VCaP (cell line): ENCODE results near the gene ADGRF5.
A peak's percentile ranks its signal among the peaks of the same experiment; 100 is the strongest.

Experiments
- H3K27ac ChIP-seq: fragments of 450-650 bp; 2 replicates; pipeline ENCODE4 v1.5.1; 2017
- TF ChIP-seq, protein P1 (sequence below): fragments of 450-650 bp; conservative IDR thresholded peaks from 2 replicates; pipeline ENCODE4 v1.5.1; 2017; ENCODE audit warnings: mild to moderate bottlenecking, moderate library complexity

Gene ADGRF5

DNA sequence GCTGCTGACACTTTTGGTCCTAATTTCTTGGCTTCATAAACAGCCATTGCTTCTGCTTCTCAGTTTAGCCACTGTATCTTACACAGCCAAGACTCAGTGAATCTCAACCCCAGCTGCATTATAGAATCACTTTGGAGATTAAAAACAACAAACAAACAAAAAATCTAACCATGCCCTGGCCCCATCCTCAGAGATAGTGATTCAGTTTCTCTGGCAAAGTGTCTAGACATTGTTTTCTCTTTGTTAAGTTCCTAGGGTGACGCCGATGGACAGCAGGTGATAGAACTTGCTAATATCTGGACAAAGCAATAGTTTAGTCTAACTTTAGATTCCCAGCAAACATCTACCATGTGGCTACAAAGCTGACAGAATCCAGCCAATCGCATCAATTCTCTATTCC, 2.9 kb downstream of the ADGRF5 start:
- no peak overlapping the region for H3K27ac ChIP-seq
- TF ChIP-seq, protein P1, sequence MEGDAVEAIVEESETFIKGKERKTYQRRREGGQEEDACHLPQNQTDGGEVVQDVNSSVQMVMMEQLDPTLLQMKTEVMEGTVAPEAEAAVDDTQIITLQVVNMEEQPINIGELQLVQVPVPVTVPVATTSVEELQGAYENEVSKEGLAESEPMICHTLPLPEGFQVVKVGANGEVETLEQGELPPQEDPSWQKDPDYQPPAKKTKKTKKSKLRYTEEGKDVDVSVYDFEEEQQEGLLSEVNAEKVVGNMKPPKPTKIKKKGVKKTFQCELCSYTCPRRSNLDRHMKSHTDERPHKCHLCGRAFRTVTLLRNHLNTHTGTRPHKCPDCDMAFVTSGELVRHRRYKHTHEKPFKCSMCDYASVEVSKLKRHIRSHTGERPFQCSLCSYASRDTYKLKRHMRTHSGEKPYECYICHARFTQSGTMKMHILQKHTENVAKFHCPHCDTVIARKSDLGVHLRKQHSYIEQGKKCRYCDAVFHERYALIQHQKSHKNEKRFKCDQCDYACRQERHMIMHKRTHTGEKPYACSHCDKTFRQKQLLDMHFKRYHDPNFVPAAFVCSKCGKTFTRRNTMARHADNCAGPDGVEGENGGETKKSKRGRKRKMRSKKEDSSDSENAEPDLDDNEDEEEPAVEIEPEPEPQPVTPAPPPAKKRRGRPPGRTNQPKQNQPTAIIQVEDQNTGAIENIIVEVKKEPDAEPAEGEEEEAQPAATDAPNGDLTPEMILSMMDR: no peak

DNA sequence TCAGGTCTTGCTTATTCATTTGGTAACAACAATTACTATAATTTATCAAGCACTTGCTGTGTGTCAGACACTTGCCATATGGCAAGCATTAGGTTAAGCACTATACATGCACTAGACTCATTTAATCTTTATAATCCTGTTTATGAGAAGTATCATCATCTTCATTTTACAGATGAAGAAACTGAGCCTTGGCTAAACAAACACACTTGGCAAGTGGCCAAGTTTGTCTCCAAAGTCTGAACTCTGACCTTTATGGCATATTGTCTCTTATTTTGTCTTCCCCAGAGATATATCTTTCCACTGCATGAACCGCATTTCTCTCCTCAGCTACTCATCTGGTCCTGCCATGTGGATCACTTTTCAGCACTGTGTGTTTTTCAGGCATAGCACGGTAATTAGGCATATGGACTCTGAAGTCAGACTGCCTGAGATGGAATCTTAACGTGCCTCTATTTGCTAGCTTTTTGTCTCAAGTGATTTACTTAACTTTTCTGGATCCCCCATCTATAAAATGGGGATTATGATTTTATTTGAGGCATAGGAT, 4.7 kb downstream of the ADGRF5 start:
- TF ChIP-seq, protein P1: no peak
- H3K27ac ChIP-seq: no peak overlapping the region

DNA sequence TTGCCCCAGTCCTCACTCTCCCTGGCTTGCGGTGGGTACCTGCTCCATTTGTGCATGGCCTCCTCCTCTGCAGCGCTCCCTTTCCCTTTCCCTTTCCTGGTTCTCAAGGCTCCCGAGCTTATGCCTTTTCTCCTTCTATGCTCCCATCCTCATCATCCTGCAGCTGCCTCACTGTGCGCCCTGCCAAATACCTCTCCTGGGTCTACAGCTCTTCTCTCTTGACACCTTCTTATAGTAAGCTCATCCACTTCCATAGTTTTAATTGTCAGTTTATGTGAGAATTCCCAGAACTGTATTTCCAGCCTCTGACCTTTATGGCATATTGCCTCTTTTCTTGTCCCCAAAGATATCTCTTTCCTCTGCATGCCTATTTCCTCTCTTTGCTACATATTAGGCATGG, 5.9 kb downstream of the ADGRF5 start:
- no peak overlapping the region for H3K27ac ChIP-seq
- TF ChIP-seq, protein P1: no peak

DNA sequence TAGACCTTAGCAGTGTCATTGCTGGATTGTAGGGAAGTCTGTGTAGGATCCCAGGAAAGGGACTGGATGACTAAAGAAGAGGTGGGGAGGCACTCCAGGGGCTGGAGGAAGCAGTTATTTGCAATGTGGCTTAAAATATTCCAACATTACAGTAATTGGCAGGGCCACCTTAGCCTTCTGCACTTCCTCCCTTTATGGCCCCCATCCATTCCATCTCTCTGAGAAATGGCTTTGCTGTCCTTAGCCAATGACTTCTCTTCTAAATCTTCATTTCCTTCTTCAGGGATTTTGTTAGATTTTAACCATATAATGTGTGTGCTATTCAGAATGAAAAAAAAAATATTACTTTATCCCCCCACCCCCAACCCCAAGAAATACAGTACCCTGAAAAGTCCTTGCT, 6.4 kb downstream of the ADGRF5 start:
- TF ChIP-seq, protein P1: no peak
- H3K27ac ChIP-seq: no peak overlapping the region; the same call in 1 of the 2 replicates

DNA sequence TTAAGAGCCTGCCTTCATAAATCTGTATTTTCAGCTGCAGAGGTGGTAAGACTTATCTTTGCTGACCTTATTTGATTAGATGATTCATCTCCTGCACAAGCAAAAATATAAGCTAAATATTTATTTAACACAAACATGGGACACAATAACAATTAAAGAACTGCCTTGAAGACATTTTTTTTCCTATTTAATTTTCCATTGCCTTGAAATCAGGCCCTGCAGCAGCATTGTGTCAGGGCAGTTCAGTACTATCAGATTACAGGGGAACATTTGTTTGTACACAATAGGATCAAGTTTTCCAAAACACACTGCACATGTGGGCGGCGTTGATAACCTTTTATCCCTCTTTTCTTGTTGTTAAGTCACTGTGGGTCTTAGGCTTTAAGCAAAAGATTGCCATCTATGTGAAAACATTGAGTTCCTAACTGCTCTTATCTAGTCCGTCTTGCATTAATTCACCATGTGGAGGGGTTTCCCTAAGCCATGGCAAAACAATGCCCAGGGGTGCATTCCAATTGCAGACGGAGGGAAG, 7.4 kb downstream of the ADGRF5 start:
- H3K27ac ChIP-seq: peak overlapping the region; percentile 48
- TF ChIP-seq, protein P1: no peak

DNA sequence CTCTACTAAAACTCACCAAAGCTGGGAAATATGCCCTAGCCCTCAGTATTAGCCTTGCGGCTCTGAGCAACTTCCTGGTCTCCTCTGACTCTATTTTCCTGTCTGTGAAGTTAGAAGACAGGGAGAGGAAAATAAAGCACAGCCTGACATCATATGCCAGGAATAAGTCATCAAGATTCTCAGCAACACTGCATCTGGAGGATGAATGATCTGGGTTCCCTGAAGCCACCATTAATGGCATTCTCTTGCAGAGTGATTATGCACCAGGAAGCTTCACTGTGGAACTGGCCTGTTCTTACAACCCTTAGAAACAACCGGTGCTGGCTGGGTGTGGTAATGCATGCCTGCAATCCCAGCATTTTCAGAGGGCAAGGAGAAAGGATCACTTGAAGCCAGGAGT, 12.4 kb downstream of the ADGRF5 start:
- TF ChIP-seq, protein P1: no peak
- no peak overlapping the region for H3K27ac ChIP-seq

DNA sequence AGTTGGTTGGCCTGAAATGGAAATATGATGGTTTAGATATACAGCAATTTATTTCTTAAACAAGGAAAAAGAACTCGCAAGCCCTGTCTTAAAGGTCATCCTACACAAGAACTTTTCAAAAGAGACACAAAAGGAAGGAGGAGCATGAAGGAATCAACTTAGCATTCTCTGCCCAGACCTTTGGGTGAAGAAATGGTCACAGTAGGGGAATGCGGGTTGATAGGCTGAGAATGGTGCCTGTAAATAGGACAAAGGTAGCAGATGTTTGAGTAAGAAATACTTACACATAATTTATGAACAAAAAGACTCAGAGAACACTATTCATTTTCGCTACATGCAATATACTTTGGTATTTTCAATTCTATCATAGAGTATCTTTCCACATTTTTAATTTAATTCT, 15.0 kb downstream of the ADGRF5 start:
- TF ChIP-seq, protein P1: no peak
- no peak overlapping the region for H3K27ac ChIP-seq
